ENCODE results near the gene SFMBT2. TPM values are rescaled to one million over a fixed set of nuclear protein-coding genes. Genes with fewer than 3 reads are reported as not detected.
A peak's percentile ranks its signal among the peaks of the same experiment; 100 is the strongest.

The SFMBT2 gene
- total RNA-seq, 6 experiments from 2014 or later, result 1.4 to 3.4 (median 1.8) TPM

- intact Hi-C loops (cut with DNase I), result loop anchor here in 1 of 2 donors (10.0 kb wide), 1 partner anchor 169 kb away; no protein-coding TSS in a partner anchor
- H3K27me3 ChIP-seq, result no peaks in the 10 kb centered on the region
- H3K4me1 ChIP-seq, result no peaks in the 10 kb centered on the region
- no peak overlapping the region for H3K27ac ChIP-seq
- H3K9me3 ChIP-seq, result no peaks in the 10 kb centered on the region
- DNase-seq (no peak), ATAC-seq (no peak)
- H3K36me3 ChIP-seq, result no peaks in the 10 kb centered on the region
- WGBS (ENCODE audit: insufficient coverage, low coverage, low lambda C conversion rate, missing lambda C conversion rate), result 31% methylated on average over 2 of the region's 2 CpGs
- TF ChIP-seq POLR2A (IDR thresholded peaks at IDR 0.05), result no peak
- no peak for TF ChIP-seq CTCF (IDR thresholded peaks at IDR 0.05)
- H3K4me3 ChIP-seq, result no peak overlapping the region
These were observed 155.3 kb downstream of the SFMBT2 start for GRCh38 chr10:7255517-7255916.

- DNase-seq (no peak), ATAC-seq (peak; percentile 74 to 92 (median 86))
- Histone ChIP-seq H3K36me3 (no peaks in the 10 kb centered on the region), H3K9me3 (no peaks in the 10 kb centered on the region), H3K27ac (no peak overlapping the region), H3K4me3 (no peak overlapping the region), H3K4me1 (no peaks in the 10 kb centered on the region), H3K27me3 (no peaks in the 10 kb centered on the region)
- intact Hi-C loops (cut with DNase I), result loop anchor here in 1 of 2 donors (10.0 kb wide), 1 partner anchor 173 kb away; no protein-coding TSS in a partner anchor
- 35% methylated on average over 8 of the region's 12 CpGs for WGBS (ENCODE audit: insufficient coverage, low coverage, low lambda C conversion rate, missing lambda C conversion rate)
- TF ChIP-seq POLR2A (IDR thresholded peaks at IDR 0.05) (no peak), CTCF (IDR thresholded peaks at IDR 0.05) (no peak)
These were observed 159.0 kb downstream of the SFMBT2 start for GRCh38 chr10:7251696-7252465.

DNA sequence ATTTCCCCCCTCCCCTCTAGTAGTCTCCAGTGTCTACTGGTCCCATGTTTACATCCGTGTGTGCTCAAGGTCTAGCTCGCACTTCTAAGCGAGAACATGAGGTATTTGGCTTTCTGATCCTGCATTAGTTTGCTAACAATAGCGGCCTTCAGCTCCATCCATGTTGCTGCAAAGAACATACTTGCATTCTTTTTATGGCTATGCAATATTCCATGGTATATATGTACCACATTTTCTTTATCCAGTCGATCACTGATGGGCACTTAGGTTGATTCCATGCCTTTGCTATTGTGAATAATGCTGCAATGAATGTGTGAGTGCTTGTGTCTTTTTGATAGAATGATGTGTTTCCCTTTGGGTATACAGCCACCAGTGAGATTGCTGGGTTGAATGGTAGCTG is 160.6 kb downstream of the SFMBT2 start:
- Histone ChIP-seq H3K27me3 (no peaks in the 10 kb centered on the region), H3K4me3 (no peak overlapping the region), H3K36me3 (no peaks in the 10 kb centered on the region), H3K9me3 (no peaks in the 10 kb centered on the region), H3K27ac (no peak overlapping the region), H3K4me1 (no peaks in the 10 kb centered on the region)
- 80% methylated on average over 5 of the region's 5 CpGs for WGBS (ENCODE audit: insufficient coverage, low coverage, low lambda C conversion rate, missing lambda C conversion rate)
- TF ChIP-seq CTCF (IDR thresholded peaks at IDR 0.05) (no peak), POLR2A (IDR thresholded peaks at IDR 0.05) (no peak)
- DNase-seq (no peak), ATAC-seq (no peak)
- intact Hi-C loops (cut with DNase I), result loop anchor here in 1 of 2 donors (10.0 kb wide), 1 partner anchor 175 kb away; no protein-coding TSS in a partner anchor

GRCh38 chr10:7248585-7249164 is 162.2 kb downstream of the SFMBT2 start:
- DNase-seq (no peak), ATAC-seq (no peak)
- H3K36me3 ChIP-seq, result no peaks in the 10 kb centered on the region
- 69% methylated on average over 9 of the region's 11 CpGs for WGBS (ENCODE audit: insufficient coverage, low coverage, low lambda C conversion rate, missing lambda C conversion rate)
- no peak overlapping the region for H3K4me3 ChIP-seq
- H3K9me3 ChIP-seq, result no peaks in the 10 kb centered on the region
- TF ChIP-seq POLR2A (IDR thresholded peaks at IDR 0.05) (no peak), CTCF (IDR thresholded peaks at IDR 0.05) (no peak)
- H3K27me3 ChIP-seq, result no peaks in the 10 kb centered on the region
- no peaks in the 10 kb centered on the region for H3K4me1 ChIP-seq
- no peak overlapping the region for H3K27ac ChIP-seq
- intact Hi-C loops (cut with DNase I), result no loop called here

Measured in right lobe of liver (tissue), 6 donors.